Astrocyte of the hippocampus (primary cell): ENCODE results near the gene TFAP2B.
A peak's percentile ranks its signal among the peaks of the same experiment; 100 is the strongest.

Source experiments
- DNase-seq: peaks from one replicate; pipeline ENCODE4 v3.0.0; 2011; ENCODE audit warnings: low read depth, low spot score

TFAP2B gene

DNA sequence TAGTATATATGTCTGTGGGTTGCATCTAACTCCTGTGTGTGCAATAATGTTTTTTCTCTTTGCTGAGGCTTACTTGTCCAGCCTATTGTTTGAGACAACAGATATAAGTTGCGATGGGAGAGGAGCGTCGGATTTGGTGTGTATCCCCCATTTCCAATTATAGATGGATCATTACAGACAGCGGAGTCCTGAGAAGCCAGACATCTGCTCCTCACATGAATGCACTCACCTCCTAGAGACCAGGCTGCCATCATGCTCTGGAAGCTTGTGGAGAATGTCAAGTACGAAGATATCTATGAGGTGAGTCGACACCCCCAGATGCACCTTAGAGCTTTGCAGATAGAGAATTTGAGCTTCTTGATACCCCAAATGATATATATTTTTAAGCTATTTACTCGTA, at the start of gene TFAP2B:
TSS of gene TFAP2B (plus strand) at position 199 of the 400 bp plus-strand sequence. CDS start at position 220, 21 bp downstream.
- no peak for DNase-seq

DNA sequence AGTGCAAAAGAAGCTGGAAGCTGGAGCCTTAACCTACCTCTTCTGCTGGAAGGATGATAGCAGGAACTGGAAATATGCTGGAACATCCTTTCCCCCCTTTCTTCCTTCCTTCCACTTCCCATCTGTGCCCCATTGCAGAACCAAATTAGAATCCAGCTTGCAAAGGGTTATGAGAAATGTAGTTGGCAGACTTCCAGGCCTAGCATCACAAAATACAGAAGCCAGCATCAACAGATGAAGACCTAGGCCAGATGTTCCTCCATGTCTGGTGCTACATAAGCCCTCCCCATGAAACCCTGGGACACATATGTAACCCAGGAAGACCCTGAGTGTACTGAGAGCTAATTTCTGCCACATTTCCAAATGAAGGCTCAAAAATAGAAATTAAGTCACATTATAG, 40.0 kb upstream of the TFAP2B start:
- DNase-seq: no peak

- DNase-seq: no peak
Measured at GRCh38 chr6:50780382-50780781, 38.3 kb upstream of the TFAP2B start.

GRCh38 chr6:50785921-50786320, 32.8 kb upstream of the TFAP2B start:
- DNase-seq: no peak

- DNase-seq: peak; percentile 41
Measured at GRCh38 chr6:50791900-50792508, 26.7 kb upstream of the TFAP2B start.

- DNase-seq: no peak
Measured at GRCh38 chr6:50792771-50793170, 25.9 kb upstream of the TFAP2B start.

GRCh38 chr6:50795574-50795973, 23.1 kb upstream of the TFAP2B start:
- DNase-seq: no peak

- no peak for DNase-seq
Measured at GRCh38 chr6:50804283-50804682, 14.4 kb upstream of the TFAP2B start.

- DNase-seq: no peak
Measured at GRCh38 chr6:50807035-50807434, 11.6 kb upstream of the TFAP2B start.

GRCh38 chr6:50815436-50816114, 3.1 kb upstream of the TFAP2B start:
- peak; percentile 10 for DNase-seq

GRCh38 chr6:50816115-50816675, 2.5 kb upstream of the TFAP2B start:
- peak; percentile 79 for DNase-seq

DNA sequence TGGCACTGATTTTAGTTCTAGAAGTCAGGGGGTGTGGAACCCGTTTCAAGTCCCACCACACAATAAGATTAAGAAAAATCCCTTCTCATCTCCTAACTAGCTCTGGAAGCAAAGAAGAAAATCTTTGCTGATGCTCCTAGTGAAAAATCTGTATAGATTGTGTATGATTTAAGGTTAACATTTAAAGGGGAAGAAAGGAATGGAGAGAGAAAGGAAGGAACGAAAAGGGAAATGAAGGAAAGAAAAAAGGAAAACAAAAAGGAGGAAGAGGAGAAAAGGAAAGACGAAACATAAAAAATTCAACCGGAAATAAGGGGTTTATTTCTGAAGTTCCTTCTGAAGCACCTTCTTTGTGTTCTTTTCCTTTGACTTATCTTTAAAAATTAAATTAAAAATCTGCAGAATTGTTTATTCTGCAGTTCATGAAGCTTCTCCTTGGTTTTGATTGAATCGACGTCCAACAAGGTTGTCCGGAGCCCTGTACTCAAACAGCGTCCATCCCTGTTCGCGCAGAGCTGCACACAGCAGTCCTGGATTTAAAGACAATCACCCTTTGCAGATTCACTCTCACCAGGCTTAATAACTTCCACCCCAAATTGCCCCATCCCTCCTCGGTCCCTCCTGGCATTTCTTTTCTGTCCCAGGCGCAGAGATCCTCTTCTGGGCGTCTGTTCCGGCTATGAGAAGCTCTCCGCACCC, 1.6 kb upstream of the TFAP2B start:
- no peak for DNase-seq

DNA sequence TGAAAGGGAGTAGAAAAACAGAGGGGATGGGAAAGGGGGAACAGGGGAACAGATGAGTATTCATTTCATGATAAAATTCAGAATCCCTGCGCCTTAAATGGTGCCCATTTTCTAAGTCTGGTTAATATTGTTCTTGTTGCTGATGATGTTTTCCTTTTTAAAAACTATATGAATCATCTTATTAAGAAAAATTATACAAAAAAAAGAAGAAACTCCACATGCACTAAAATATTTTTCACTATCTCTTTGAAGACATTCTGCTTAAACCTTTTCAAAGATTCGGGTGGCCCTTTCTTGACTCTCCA, 1.1 kb upstream of the TFAP2B start:
- DNase-seq: no peak

DNA sequence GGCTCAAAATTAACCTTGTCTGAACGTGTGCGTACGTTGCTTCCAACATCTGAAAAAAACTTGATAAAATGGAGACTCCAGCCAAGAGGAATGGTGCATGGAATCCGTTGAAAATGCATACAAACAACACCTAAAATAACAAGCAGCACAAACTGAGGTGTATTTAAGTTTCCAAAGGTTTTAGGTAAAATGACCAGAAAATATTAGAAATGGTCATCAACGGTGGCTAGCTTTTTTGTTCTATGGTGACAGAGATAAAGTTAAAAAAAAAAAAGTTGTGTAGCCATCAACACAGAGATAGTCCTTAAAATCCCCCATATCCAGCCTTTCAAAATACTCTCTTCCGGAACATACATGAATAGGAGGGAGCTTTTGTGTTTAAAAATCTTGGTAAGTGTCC, 651 bp upstream of the TFAP2B start:
- DNase-seq: no peak

GRCh38 chr6:50819466-50819903, 814 bp downstream of the TFAP2B start:
- DNase-seq: peak; percentile 9

GRCh38 chr6:50819904-50820868, 1.5 kb downstream of the TFAP2B start:
- DNase-seq: no peak

DNA sequence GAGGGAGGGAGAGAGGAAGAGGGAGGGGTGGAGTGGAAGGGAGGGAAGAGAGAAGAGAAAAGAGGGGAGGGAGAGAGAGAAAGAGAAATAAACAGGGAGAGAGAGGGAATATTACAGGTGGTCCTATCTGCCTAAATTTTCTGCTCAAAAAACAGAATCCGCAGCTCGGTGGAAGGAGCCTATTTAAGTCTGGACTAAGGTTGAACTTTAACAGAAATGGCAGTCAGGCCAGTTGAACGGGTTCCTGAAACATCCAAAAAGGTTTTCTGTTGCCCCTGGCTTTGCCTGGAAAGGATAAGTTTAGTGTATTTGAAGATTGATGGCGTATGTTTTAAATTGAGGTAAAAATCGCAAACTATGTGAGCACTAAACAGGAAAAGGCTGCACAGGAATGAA, 2.2 kb downstream of the TFAP2B start:
- DNase-seq: no peak

DNA sequence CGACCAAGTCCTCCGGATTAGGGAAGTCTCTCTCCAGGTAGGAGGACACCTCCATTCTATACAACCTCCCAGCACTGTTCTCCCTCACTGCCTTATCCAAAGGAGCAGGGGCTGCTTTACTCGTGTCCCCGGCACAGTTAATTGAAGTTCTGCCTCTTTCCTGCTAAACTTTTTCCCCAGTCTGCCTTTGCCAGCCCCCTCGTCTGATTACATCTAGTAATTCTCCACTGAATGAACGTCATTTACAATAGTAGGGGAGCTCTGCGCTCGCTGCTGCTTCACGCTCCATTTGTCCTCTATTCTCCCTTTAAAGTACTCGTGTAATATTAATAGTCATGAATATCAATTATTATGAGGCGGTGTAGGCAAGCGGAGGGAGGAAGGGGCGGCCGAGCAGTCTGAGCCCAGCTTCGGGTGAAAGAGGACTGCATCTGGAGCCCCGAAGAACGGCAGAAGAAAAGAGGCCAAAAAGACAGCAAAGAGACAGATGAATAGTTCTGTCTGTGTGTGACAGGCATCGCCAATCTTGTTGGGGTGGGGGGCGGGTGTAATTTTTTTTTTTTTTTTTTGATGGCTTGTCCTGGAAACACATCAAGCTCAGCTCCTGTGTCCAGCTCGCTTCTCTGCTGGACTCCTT, 2.9 kb downstream of the TFAP2B start:
- DNase-seq: no peak

DNA sequence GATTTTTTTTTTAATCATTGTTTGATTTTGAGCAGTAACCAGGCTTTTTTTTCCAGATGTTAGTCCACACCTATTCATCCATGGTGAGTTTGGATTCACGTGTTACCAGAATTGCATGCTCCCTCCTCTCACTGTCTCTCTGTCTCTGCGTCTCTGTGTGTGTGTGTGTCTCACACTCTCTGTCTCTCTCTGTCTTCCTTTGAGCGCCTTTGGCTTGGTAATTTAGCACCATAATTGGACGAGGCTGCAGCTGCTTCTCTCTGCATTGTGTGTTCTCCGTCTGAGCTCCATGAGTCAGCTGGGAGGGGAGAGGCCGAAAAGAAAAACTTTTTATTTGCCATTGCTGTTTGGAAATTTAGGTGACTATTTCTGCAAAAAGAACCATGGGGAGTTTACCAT, 3.4 kb downstream of the TFAP2B start:
- DNase-seq: no peak

- no peak for DNase-seq
Measured at GRCh38 chr6:50823094-50823920, 4.6 kb downstream of the TFAP2B start.
